Breast epithelium (tissue), 4 donors: ENCODE measurements around the gene NLRX1. TPM values are rescaled to one million over a fixed set of nuclear protein-coding genes. Genes with fewer than 3 reads are reported as not detected.
A peak's percentile ranks its signal among the peaks of the same experiment; 100 is the strongest.

Source experiments
- DNase-seq, 2 donors: peaks; one replicate each; pipeline ENCODE4 v3.0.0-alpha.2; 2019; ENCODE audit warnings: low spot score in 2 of 2
- H3K27ac ChIP-seq, 2 donors: fragments of 200-600 bp; sonication (generic) in 1 of 2; one replicate each; pipeline ENCODE4 v1.5.1; 2016 to 2019; ENCODE audit warnings: mild to moderate bottlenecking in 1 of 2
- H3K27me3 ChIP-seq, 2 donors: fragments of 200-600 bp; sonication (generic) in 1 of 2; one replicate each; pipeline versions ENCODE4 v1.5.1 to v1.6.0; 2017 to 2019; ENCODE audit warnings: control low read depth in 1 of 2, mild to moderate bottlenecking in 1 of 2
- H3K36me3 ChIP-seq: fragments of 200-600 bp; one replicate; pipeline ENCODE4 v1.5.1; 2019
- H3K4me1 ChIP-seq, 2 donors: fragments of 200-600 bp; sonication (generic); one replicate each; pipeline ENCODE4 v1.5.1; 2016 to 2019; ENCODE audit warnings: control low read depth in 1 of 2
- H3K4me3 ChIP-seq, 3 donors: fragments of 200-600 bp; sonication (generic); 1 replicate in 2 of 3; 2 replicates in 1 of 3; pipeline ENCODE4 v1.5.1; 2016 to 2019; ENCODE audit warnings: mild to moderate bottlenecking in 3 of 3, moderate library complexity in 2 of 3
- H3K9me3 ChIP-seq, 2 donors: fragments of 200-600 bp; sonication (generic) in 1 of 2; one replicate each; pipeline ENCODE4 v1.5.1; 2016 to 2019; ENCODE audit warnings: control low read depth in 1 of 2
- CTCF ChIP-seq, 3 donors: fragments of 450-650 bp; IDR thresholded peaks; one replicate each; pipeline ENCODE4 v1.5.1; 2016 to 2017; ENCODE audit warnings: antibody characterized with exemption in 3 of 3, mild to moderate bottlenecking in 3 of 3, moderate library complexity in 3 of 3
- POLR2A ChIP-seq: fragments of 450-650 bp; IDR thresholded peaks from one replicate; pipeline ENCODE4 v1.6.1; 2016; ENCODE audit warnings: antibody characterized with exemption, mild to moderate bottlenecking, moderate library complexity
- POLR2AphosphoS5 ChIP-seq, 3 donors: sonication (generic); formaldehyde crosslinking; IDR thresholded peaks; one replicate each; pipeline ENCODE4 v1.6.1; 2017; ENCODE audit warnings: antibody characterized with exemption in 3 of 3
- intact Hi-C: fragments of 100-400 bp; cut with DNase I; formaldehyde crosslinking; loops from one replicate; pipeline ENCODE4 v1.15.1; 2023; ENCODE audit warnings: low total_unique reads
- total RNA-seq, 3 donors: library from RNA; depleted of rRNA; stranded (reverse); fragments of >200 nt; gene quantifications; one replicate each; pipeline ENCODE4 v1.1.0, GENCODE V29; 2016

Gene NLRX1
- total RNA-seq: 10 to 100 TPM; 11.5 to 16.1 (median 13.3) TPM

- Histone ChIP-seq H3K4me1 (no peaks in the 10 kb centered on the region), H3K27ac (peak within 1 kb of the TSS; percentile 95 to 98), H3K27me3 (no peaks in the 10 kb centered on the region), H3K36me3 (no peaks in the 10 kb centered on the region), H3K9me3 (no peaks in the 10 kb centered on the region), H3K4me3 (peak within 1 kb of the TSS; percentile 80 to 96 (median 87))
- TF ChIP-seq CTCF (IDR thresholded peaks at IDR 0.05) (peak; percentile 66 to 91 (median 81)), POLR2AphosphoS5 (IDR thresholded peaks at IDR 0.05) (peak; percentile 21 to 68 (median 58)), POLR2A (no peak)
- peak; percentile 73 to 88 for DNase-seq
- intact Hi-C loops: no loop called here
Measured at GRCh38 chr11:119168471-119169281, at the start of gene NLRX1. Gene NLRX1 (plus strand): TSS chr11:119168725. CDS start chr11:119171404, 2,679 bp downstream.

GRCh38 chr11:119118946-119119345 is 49.6 kb upstream of the NLRX1 start:
- no peak for DNase-seq
- Histone ChIP-seq H3K36me3 (peaks cover 3% of the 10 kb centered on the region), H3K27ac (no peak overlapping the region), H3K4me1 (peaks cover 4 to 12% of the 10 kb centered on the region in 2 donors), H3K9me3 (no peaks in the 10 kb centered on the region), H3K27me3 (no peaks in the 10 kb centered on the region), H3K4me3 (no peak overlapping the region)
- TF ChIP-seq POLR2A: no peak
- no peak for TF ChIP-seq POLR2AphosphoS5 (IDR thresholded peaks at IDR 0.05)
- TF ChIP-seq CTCF (IDR thresholded peaks at IDR 0.05): no peak
- intact Hi-C loops: no loop called here

GRCh38 chr11:119120639-119121007 is 47.9 kb upstream of the NLRX1 start:
- TF ChIP-seq POLR2A: no peak
- no peak for TF ChIP-seq CTCF (IDR thresholded peaks at IDR 0.05)
- TF ChIP-seq POLR2AphosphoS5 (IDR thresholded peaks at IDR 0.05): no peak
- DNase-seq: no peak
- H3K27ac ChIP-seq: peak overlapping the region; percentile 86 to 89
- peak overlapping the region; percentile 87 to 92 (median 91) for H3K4me3 ChIP-seq
- H3K36me3 ChIP-seq: no peaks in the 10 kb centered on the region
- H3K9me3 ChIP-seq: no peaks in the 10 kb centered on the region
- peaks cover 4 to 12% of the 10 kb centered on the region in 2 donors for H3K4me1 ChIP-seq
- intact Hi-C loops: no loop called here
- no peaks in the 10 kb centered on the region for H3K27me3 ChIP-seq

- Histone ChIP-seq H3K9me3 (no peaks in the 10 kb centered on the region), H3K4me1 (peaks cover 4 to 12% of the 10 kb centered on the region in 2 donors), H3K27me3 (no peaks in the 10 kb centered on the region), H3K27ac (peak within 1 kb of the TSS; percentile 86 to 89), H3K4me3 (peak within 1 kb of the TSS; percentile 87 to 92 (median 91)), H3K36me3 (no peaks in the 10 kb centered on the region)
- TF ChIP-seq POLR2A (peak; percentile 78), CTCF (IDR thresholded peaks at IDR 0.05) (no peak), POLR2AphosphoS5 (IDR thresholded peaks at IDR 0.05) (peak; percentile 72 to 91 (median 86))
- peak; percentile 100 for DNase-seq
- intact Hi-C loops: no loop called here
Measured at GRCh38 chr11:119121008-119121810, 47.3 kb upstream of the NLRX1 start, which contains the start of gene HINFP. Gene HINFP (plus strand): TSS chr11:119121580. CDS start chr11:119126945, 5,365 bp downstream.
